Measurements from ENCODE around the gene TTLL11. TPM values are rescaled to one million over a fixed set of nuclear protein-coding genes. Genes with fewer than 3 reads are reported as not detected.
A peak's percentile ranks its signal among the peaks of the same experiment; 100 is the strongest.

The TTLL11 gene
- total RNA-seq, 1 donor from 2014 or later = 10.9 TPM

- DNase-seq (ENCODE audit: low spot score) = no peak
These were observed 116.4 kb downstream of the TTLL11 start for GRCh38 chr9:121976751-121977150.

GRCh38 chr9:121975801-121976277, 117.3 kb downstream of the TTLL11 start:
- DNase-seq (ENCODE audit: low spot score) = no peak

GRCh38 chr9:121974421-121974820, 118.7 kb downstream of the TTLL11 start:
- DNase-seq (ENCODE audit: low spot score) = no peak

- DNase-seq (ENCODE audit: low spot score) = peak; percentile 72
These were observed 120.6 kb downstream of the TTLL11 start for GRCh38 chr9:121972501-121972981.

GRCh38 chr9:121968056-121968455, 125.1 kb downstream of the TTLL11 start:
- no peak for DNase-seq (ENCODE audit: low spot score)

- DNase-seq (ENCODE audit: low spot score) = no peak
These were observed 126.4 kb downstream of the TTLL11 start for GRCh38 chr9:121966706-121967105.

- DNase-seq (ENCODE audit: low spot score) = no peak
These were observed 129.5 kb downstream of the TTLL11 start for GRCh38 chr9:121963528-121963995.

GRCh38 chr9:121962421-121962820, 130.7 kb downstream of the TTLL11 start:
- no peak for DNase-seq (ENCODE audit: low spot score)

- DNase-seq (ENCODE audit: low spot score) = no peak
These were observed 132.4 kb downstream of the TTLL11 start for GRCh38 chr9:121960665-121961064.

- no peak for DNase-seq (ENCODE audit: low spot score)
These were observed 134.6 kb downstream of the TTLL11 start for GRCh38 chr9:121958530-121958929.

- no peak for DNase-seq (ENCODE audit: low spot score)
These were observed 136.3 kb downstream of the TTLL11 start for GRCh38 chr9:121956808-121957207.

- DNase-seq (ENCODE audit: low spot score) = no peak
These were observed 137.5 kb downstream of the TTLL11 start for GRCh38 chr9:121955649-121956048.

GRCh38 chr9:121954477-121955140, 138.5 kb downstream of the TTLL11 start:
- DNase-seq (ENCODE audit: low spot score) = peak; percentile 54

GRCh38 chr9:121952611-121953010, 140.5 kb downstream of the TTLL11 start:
- DNase-seq (ENCODE audit: low spot score) = no peak

GRCh38 chr9:121950866-121951265, 142.2 kb downstream of the TTLL11 start:
- DNase-seq (ENCODE audit: low spot score) = no peak

- DNase-seq (ENCODE audit: low spot score) = no peak
These were observed 142.7 kb downstream of the TTLL11 start for GRCh38 chr9:121950441-121950840.

- no peak for DNase-seq (ENCODE audit: low spot score)
These were observed 143.3 kb downstream of the TTLL11 start for GRCh38 chr9:121949766-121950165.

- no peak for DNase-seq (ENCODE audit: low spot score)
These were observed 143.7 kb downstream of the TTLL11 start for GRCh38 chr9:121949364-121949763.

- no peak for DNase-seq (ENCODE audit: low spot score)
These were observed 145.3 kb downstream of the TTLL11 start for GRCh38 chr9:121947775-121948174.

- DNase-seq (ENCODE audit: low spot score) = no peak
These were observed 146.6 kb downstream of the TTLL11 start for GRCh38 chr9:121946465-121946864.

GRCh38 chr9:121945849-121946248, 147.3 kb downstream of the TTLL11 start:
- no peak for DNase-seq (ENCODE audit: low spot score)

GRCh38 chr9:121945281-121945680, 147.8 kb downstream of the TTLL11 start:
- no peak for DNase-seq (ENCODE audit: low spot score)

GRCh38 chr9:121944711-121945191, 148.4 kb downstream of the TTLL11 start:
- no peak for DNase-seq (ENCODE audit: low spot score)
